Mononuclear cell (primary cell): ENCODE results near the gene DCDC2B. TPM values are rescaled to one million over a fixed set of nuclear protein-coding genes. Genes with fewer than 3 reads are reported as not detected.
"Not testable (repeated sequence)": the region's sequence is repeated elsewhere in the genome, so short reads cannot be mapped to it uniquely, and the experiment has no call there.

Experiments used
- H3K27me3 ChIP-seq: 2 replicates; pipeline ENCODE4 v1.6.0; 2011; ENCODE audit warnings: low read length, control low read depth; ENCODE audit not compliant: insufficient read depth
- H3K4me1 ChIP-seq: 2 replicates; pipeline ENCODE4 v1.5.1; 2011; ENCODE audit warnings: mild to moderate bottlenecking, low read length, control low read depth; ENCODE audit not compliant: insufficient read depth
- H3K4me3 ChIP-seq: 2 replicates; pipeline ENCODE4 v1.5.1; 2011; ENCODE audit warnings: mild to moderate bottlenecking, low read length, moderate library complexity
- H3K9me3 ChIP-seq: 2 replicates; pipeline ENCODE4 v1.5.1; 2011; ENCODE audit warnings: low read depth, mild to moderate bottlenecking, control low read depth, low read length
- total RNA-seq: library from RNA; depleted of rRNA; stranded (reverse); fragments of >200 nt; gene quantifications from one replicate; pipeline ENCODE4 v1.2.3, GENCODE V29; 2012

DCDC2B gene
- not detected for total RNA-seq

DNA sequence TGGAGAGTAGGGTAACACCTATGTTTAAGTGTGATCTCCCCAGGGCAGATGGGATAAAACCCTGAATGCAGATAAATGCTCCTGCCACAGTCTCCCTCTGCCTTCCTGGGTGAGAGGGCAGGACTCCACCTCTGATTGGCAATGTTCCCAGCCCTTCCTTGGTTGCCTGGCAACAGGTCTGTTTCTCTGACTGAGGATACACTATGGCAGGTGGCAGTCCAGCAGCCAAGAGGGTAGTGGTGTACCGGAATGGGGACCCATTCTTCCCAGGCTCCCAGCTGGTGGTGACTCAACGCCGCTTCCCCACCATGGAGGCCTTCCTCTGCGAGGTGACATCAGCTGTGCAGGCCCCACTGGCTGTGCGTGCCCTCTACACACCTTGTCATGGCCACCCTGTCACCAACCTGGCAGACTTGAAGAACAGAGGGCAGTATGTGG, at the start of gene DCDC2B:
Gene DCDC2B (plus strand): TSS at position 199 of the 438 bp plus-strand sequence. CDS start 5 bp downstream, at position 204.
- H3K4me3 ChIP-seq: no peak within 1 kb of the TSS
- H3K27me3 ChIP-seq: no peaks in the 10 kb centered on the region
- H3K4me1 ChIP-seq: peaks cover 26% of the 10 kb centered on the region
- H3K9me3 ChIP-seq: no peaks in the 10 kb centered on the region

DNA sequence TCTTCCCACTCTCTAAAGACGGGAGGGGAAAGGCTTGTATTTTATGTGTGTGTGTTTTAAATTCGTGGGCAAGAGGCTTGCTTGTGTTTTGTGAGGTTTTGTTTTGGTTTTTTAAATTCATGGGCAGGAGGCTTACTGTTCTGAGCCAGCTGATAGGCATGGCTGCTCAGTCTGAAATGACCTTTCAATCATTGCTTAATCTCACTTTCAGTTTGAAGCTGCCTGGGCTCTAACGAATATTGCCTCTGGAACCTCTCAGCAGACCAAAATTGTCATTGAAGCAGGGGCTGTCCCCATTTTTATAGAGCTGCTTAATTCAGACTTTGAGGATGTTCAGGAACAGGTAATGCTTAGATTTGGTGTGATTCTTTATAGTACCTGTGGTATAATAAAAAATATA, 49.7 kb upstream of the DCDC2B start:
- Histone ChIP-seq H3K9me3 (no peaks in the 10 kb centered on the region), H3K4me1 (no peaks in the 10 kb centered on the region), H3K27me3 (no peaks in the 10 kb centered on the region), H3K4me3 (no peak overlapping the region)

DNA sequence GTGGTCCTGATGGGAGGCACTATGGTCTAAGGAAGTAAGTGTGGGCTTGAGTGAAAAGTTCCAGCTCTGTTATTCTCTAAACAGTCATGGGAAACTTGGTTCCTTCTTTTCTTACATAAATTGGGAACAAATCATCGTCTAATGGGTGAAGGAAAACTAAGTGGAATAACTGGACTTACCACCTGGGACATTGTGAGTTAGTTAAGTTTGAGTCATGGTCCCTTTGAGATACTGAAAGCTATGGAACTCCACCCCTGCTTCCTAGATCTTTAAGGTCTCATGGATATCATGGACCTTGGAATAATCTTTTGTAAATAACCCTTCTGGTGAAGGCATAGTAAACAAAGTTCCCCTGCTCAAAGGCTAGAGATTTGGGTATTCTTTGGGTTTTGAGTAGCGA, 45.5 kb upstream of the DCDC2B start:
- H3K9me3 ChIP-seq: no peaks in the 10 kb centered on the region
- H3K4me1 ChIP-seq: no peaks in the 10 kb centered on the region
- H3K4me3 ChIP-seq: no peak overlapping the region
- H3K27me3 ChIP-seq: no peaks in the 10 kb centered on the region

GRCh38 chr1:32165633-32166032, 43.3 kb upstream of the DCDC2B start:
- H3K4me1 ChIP-seq, H3K9me3 ChIP-seq, H3K4me3 ChIP-seq, H3K27me3 ChIP-seq: not testable (repeated sequence)

DNA sequence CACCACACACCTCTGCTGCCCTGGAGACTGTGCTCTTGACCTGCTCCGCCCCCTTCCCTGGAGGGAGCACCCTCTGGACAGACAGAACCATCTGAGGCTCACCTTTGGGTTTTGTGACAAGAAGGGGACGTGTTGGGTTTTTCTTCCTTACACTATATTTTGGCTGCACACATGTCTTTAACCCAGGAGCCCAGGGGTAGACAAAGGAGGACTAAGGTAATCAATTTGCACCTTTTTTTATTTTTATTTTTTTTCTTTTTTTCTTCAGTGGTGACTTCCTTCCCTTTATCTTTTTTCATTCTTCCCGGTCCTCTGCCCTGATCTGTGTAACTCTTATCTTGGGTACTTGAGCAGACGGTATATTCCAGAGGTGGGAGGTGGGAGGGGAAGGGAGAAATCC, 37.9 kb upstream of the DCDC2B start:
- no peaks in the 10 kb centered on the region for H3K9me3 ChIP-seq
- no peak overlapping the region for H3K4me3 ChIP-seq
- no peaks in the 10 kb centered on the region for H3K4me1 ChIP-seq

DNA sequence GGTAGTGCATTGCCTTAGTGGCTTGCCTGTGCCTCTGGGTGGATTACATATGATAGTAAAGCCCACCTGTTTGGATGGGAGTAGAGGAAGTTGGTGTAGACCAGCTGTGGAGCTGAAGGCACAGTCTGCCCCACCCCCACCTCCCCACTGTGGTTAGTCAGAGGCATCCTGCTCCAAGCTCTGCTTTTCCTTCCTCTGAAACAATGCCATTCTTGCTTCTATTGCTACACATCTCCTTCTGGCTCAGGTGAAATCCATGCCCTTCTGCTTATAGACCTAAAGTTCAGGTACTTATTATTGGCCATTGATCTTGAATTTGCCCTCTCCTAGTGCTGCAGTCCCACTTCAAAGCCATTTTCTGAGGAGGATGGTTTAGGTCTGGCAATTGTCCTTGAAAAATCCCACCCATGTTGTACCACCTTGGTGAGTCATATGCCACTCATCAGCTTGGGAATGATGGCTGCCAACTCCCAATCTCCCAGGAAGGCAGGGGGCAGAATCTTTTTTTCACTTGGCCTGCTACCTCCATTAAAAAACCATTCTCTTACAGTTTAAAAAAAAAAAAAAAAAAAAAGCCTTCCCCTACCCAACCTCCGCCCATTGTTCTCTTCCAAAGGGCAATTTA, 36.2 kb upstream of the DCDC2B start:
- H3K27me3 ChIP-seq: no peaks in the 10 kb centered on the region
- H3K9me3 ChIP-seq: no peaks in the 10 kb centered on the region
- H3K4me3 ChIP-seq: no peak overlapping the region
- H3K4me1 ChIP-seq: no peaks in the 10 kb centered on the region

More for the DNA sequence above, 37.9 kb upstream of the DCDC2B start:
- no peaks in the 10 kb centered on the region for H3K27me3 ChIP-seq

GRCh38 chr1:32178380-32179192, 30.3 kb upstream of the DCDC2B start:
- Histone ChIP-seq H3K27me3 (no peaks in the 10 kb centered on the region), H3K4me3 (no peak overlapping the region), H3K4me1 (peaks cover 39% of the 10 kb centered on the region), H3K9me3 (no peaks in the 10 kb centered on the region)

DNA sequence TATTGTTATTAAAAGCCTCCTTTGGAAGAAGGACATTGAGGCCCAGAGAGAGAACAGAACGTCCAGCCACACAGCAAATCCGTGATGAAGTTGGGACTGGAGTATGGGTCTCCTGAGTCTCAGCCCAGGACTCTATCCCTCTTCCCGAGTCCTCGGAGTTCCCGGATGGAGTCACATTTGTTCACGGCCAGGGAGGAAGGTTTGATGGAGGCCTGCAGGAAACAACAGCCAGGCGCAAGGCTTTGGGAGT, 29.8 kb upstream of the DCDC2B start:
- Histone ChIP-seq H3K27me3 (no peaks in the 10 kb centered on the region), H3K4me1 (peaks cover 39% of the 10 kb centered on the region), H3K4me3 (peak overlapping the region; percentile 73), H3K9me3 (no peaks in the 10 kb centered on the region)

GRCh38 chr1:32179443-32180185, 29.3 kb upstream of the DCDC2B start, which contains the start of gene TXLNA:
TSS of gene TXLNA (plus strand) at chr1:32179675. CDS start at chr1:32180346, 671 bp downstream.
- Histone ChIP-seq H3K9me3 (no peaks in the 10 kb centered on the region), H3K4me1 (peaks cover 39% of the 10 kb centered on the region), H3K27me3 (no peaks in the 10 kb centered on the region), H3K4me3 (peak within 1 kb of the TSS; percentile 73)

GRCh38 chr1:32180186-32181060, 28.5 kb upstream of the DCDC2B start:
- no peaks in the 10 kb centered on the region for H3K27me3 ChIP-seq
- H3K4me3 ChIP-seq: peak overlapping the region; percentile 73
- no peaks in the 10 kb centered on the region for H3K9me3 ChIP-seq
- H3K4me1 ChIP-seq: peaks cover 39% of the 10 kb centered on the region

GRCh38 chr1:32181065-32181464, 27.8 kb upstream of the DCDC2B start:
- Histone ChIP-seq H3K4me1 (peaks cover 39% of the 10 kb centered on the region), H3K27me3 (no peaks in the 10 kb centered on the region), H3K9me3 (no peaks in the 10 kb centered on the region), H3K4me3 (no peak overlapping the region)

DNA sequence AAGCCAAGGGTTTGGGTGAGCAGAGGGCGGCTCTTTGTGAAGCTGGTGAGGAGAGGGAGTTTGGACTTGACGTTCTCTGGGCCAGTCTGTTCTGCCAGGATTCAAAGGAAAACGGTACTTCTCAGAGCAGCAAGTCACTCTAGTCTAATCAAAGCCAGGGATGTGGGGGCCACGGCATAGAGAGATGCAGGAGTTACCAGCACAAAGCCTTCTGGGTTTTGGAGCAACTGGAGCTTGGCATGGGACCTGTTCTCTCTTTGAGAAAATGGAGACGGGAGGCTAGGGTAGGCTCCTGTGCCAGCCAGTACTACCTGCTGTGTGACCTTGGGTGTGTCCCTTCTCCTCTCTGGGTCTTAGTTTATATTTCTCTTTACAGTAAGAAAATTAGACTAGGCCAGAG, 27.3 kb upstream of the DCDC2B start:
- no peaks in the 10 kb centered on the region for H3K27me3 ChIP-seq
- H3K4me1 ChIP-seq: peaks cover 39% of the 10 kb centered on the region
- H3K4me3 ChIP-seq: no peak overlapping the region
- no peaks in the 10 kb centered on the region for H3K9me3 ChIP-seq

GRCh38 chr1:32182060-32182459, 26.8 kb upstream of the DCDC2B start:
- H3K4me3 ChIP-seq: no peak overlapping the region
- H3K27me3 ChIP-seq: no peaks in the 10 kb centered on the region
- no peaks in the 10 kb centered on the region for H3K9me3 ChIP-seq
- H3K4me1 ChIP-seq: peaks cover 39% of the 10 kb centered on the region

DNA sequence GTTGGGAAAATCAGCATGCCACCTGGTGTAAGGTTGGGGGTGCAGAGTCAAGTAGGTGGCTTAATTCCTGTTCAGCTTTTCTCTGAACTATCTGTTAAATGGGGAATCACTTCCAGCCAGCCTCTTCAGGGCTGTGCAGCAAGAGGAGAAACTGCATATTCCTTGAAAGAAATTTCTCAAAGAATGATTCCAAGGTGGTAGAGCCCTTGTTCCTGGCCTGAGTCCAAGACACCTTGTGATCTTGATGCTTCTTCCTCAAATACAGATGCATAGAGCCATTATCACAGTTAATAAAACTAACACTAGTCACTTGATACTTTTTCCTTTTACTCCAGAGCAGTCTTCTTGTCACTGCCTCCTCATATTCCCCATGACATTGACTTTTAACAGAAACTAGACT, 24.2 kb upstream of the DCDC2B start:
- Histone ChIP-seq H3K4me1 (peaks cover 25% of the 10 kb centered on the region), H3K27me3 (no peaks in the 10 kb centered on the region), H3K4me3 (no peak overlapping the region), H3K9me3 (no peaks in the 10 kb centered on the region)
